Activated CD8-positive, alpha-beta T cell treated with anti-CD3 and anti-CD28 coated beads, Interleukin-2, amount 10 ng/mL, durations not matched to agents 7 days and 5 days (primary cell): ENCODE data around the gene TMPRSS15. TPM values are rescaled to one million over a fixed set of nuclear protein-coding genes. Genes with fewer than 3 reads are reported as not detected.

Experiments
- ATAC-seq: fragments of 150-1000 bp; cut with Tn5 transposase; one replicate; pipeline ENCODE4 v1.10.0; 2021; ENCODE audit warnings: moderate library complexity
- CTCF ChIA-PET: fragments of 350-600 bp; sonication (Branson Sonifier 250); formaldehyde crosslinking; loops from one replicate; lab custom pipeline; 2021; ENCODE audit warnings: antibody characterized with exemption; lab: Charles Lee
- POLR2A ChIA-PET: fragments of 350-600 bp; sonication (Branson Sonifier 250); formaldehyde crosslinking; loops from one replicate; lab custom pipeline; 2021; ENCODE audit warnings: antibody characterized with exemption; lab: Charles Lee
- DNase-seq: peaks from one replicate; pipeline ENCODE4 v3.0.0-alpha.2; 2020
- H3K27ac Mint-ChIP-seq: one replicate; pipeline ENCODE4 v1.8.0; 2021; ENCODE audit warnings: mild to moderate bottlenecking, mixed read lengths
- H3K27me3 Mint-ChIP-seq: one replicate; pipeline ENCODE4 v1.8.0; 2021; ENCODE audit warnings: low read depth, mixed read lengths
- H3K36me3 Mint-ChIP-seq: one replicate; pipeline ENCODE4 v1.8.0; 2021; ENCODE audit warnings: low read depth, mixed read lengths
- H3K4me1 Mint-ChIP-seq: one replicate; pipeline ENCODE4 v1.8.0; 2021; ENCODE audit warnings: low read depth, mixed read lengths
- H3K4me3 Mint-ChIP-seq: one replicate; pipeline ENCODE4 v1.8.0; 2021; ENCODE audit warnings: mild to moderate bottlenecking, mixed read lengths
- H3K9me3 Mint-ChIP-seq: one replicate; pipeline ENCODE4 v1.8.0; 2022; ENCODE audit warnings: mixed read lengths; ENCODE audit not compliant: insufficient read depth
- total RNA-seq, 2 experiments: library from RNA; stranded (reverse); gene quantifications; one replicate each; pipeline ENCODE4 v1.2.3, GENCODE V29; 2021

Gene TMPRSS15
- total RNA-seq, 2 experiments from 2014 or later: not detected

GRCh38 chr21:18265944-18266343, 137.6 kb downstream of the TMPRSS15 start:
- DNase-seq: no peak
- no peak overlapping the region for H3K4me3 Mint-ChIP-seq
- no peak for ATAC-seq
- no peaks in the 10 kb centered on the region for H3K27me3 Mint-ChIP-seq
- ChIA-PET POLR2A (no interaction called here), CTCF (no interaction called here)
- H3K4me1 Mint-ChIP-seq: no peaks in the 10 kb centered on the region
- no peaks in the 10 kb centered on the region for H3K9me3 Mint-ChIP-seq
- no peaks in the 10 kb centered on the region for H3K36me3 Mint-ChIP-seq
- H3K27ac Mint-ChIP-seq: no peak overlapping the region

GRCh38 chr21:18253799-18254198, 149.8 kb downstream of the TMPRSS15 start:
- no peaks in the 10 kb centered on the region for H3K9me3 Mint-ChIP-seq
- ChIA-PET POLR2A (no interaction called here), CTCF (no interaction called here)
- no peaks in the 10 kb centered on the region for H3K4me1 Mint-ChIP-seq
- no peaks in the 10 kb centered on the region for H3K27me3 Mint-ChIP-seq
- no peak for ATAC-seq
- DNase-seq: no peak
- no peaks in the 10 kb centered on the region for H3K36me3 Mint-ChIP-seq
- H3K4me3 Mint-ChIP-seq: no peak overlapping the region
- no peak overlapping the region for H3K27ac Mint-ChIP-seq

GRCh38 chr21:18253221-18253620, 150.4 kb downstream of the TMPRSS15 start:
- no peaks in the 10 kb centered on the region for H3K9me3 Mint-ChIP-seq
- no peak overlapping the region for H3K27ac Mint-ChIP-seq
- ChIA-PET POLR2A (no interaction called here), CTCF (no interaction called here)
- no peak overlapping the region for H3K4me3 Mint-ChIP-seq
- DNase-seq (no peak), ATAC-seq (no peak)
- H3K27me3 Mint-ChIP-seq: no peaks in the 10 kb centered on the region
- no peaks in the 10 kb centered on the region for H3K36me3 Mint-ChIP-seq
- no peaks in the 10 kb centered on the region for H3K4me1 Mint-ChIP-seq

- Mint-ChIP-seq H3K27ac (no peak overlapping the region), H3K36me3 (no peaks in the 10 kb centered on the region), H3K9me3 (no peaks in the 10 kb centered on the region), H3K27me3 (no peaks in the 10 kb centered on the region), H3K4me1 (no peaks in the 10 kb centered on the region), H3K4me3 (no peak overlapping the region)
- CTCF ChIA-PET: no interaction called here
- POLR2A ChIA-PET: no interaction called here
- ATAC-seq (no peak), DNase-seq (no peak)
Measured at GRCh38 chr21:18252680-18253079, 150.9 kb downstream of the TMPRSS15 start.

GRCh38 chr21:18252256-18252655, 151.3 kb downstream of the TMPRSS15 start:
- Mint-ChIP-seq H3K27ac (no peak overlapping the region), H3K9me3 (no peaks in the 10 kb centered on the region), H3K27me3 (no peaks in the 10 kb centered on the region), H3K36me3 (no peaks in the 10 kb centered on the region), H3K4me1 (no peaks in the 10 kb centered on the region), H3K4me3 (no peak overlapping the region)
- DNase-seq (no peak), ATAC-seq (no peak)
- CTCF ChIA-PET: no interaction called here
- POLR2A ChIA-PET: no interaction called here

GRCh38 chr21:18251065-18251464, 152.5 kb downstream of the TMPRSS15 start:
- POLR2A ChIA-PET: no interaction called here
- no peaks in the 10 kb centered on the region for H3K4me1 Mint-ChIP-seq
- DNase-seq: no peak
- CTCF ChIA-PET: no interaction called here
- H3K27me3 Mint-ChIP-seq: peaks cover 3% of the 10 kb centered on the region
- no peak for ATAC-seq
- H3K9me3 Mint-ChIP-seq: no peaks in the 10 kb centered on the region
- no peaks in the 10 kb centered on the region for H3K36me3 Mint-ChIP-seq
- no peak overlapping the region for H3K27ac Mint-ChIP-seq
- H3K4me3 Mint-ChIP-seq: no peak overlapping the region

- Mint-ChIP-seq H3K4me3 (no peak overlapping the region), H3K4me1 (no peaks in the 10 kb centered on the region), H3K36me3 (no peaks in the 10 kb centered on the region), H3K27me3 (peaks cover 14% of the 10 kb centered on the region), H3K27ac (no peak overlapping the region), H3K9me3 (no peaks in the 10 kb centered on the region)
- no peak for DNase-seq
- ATAC-seq: no peak
- POLR2A ChIA-PET: no interaction called here
- CTCF ChIA-PET: no interaction called here
Measured at GRCh38 chr21:18249672-18250071, 153.9 kb downstream of the TMPRSS15 start.

- Mint-ChIP-seq H3K36me3 (no peaks in the 10 kb centered on the region), H3K4me3 (no peak overlapping the region), H3K9me3 (no peaks in the 10 kb centered on the region), H3K27me3 (peaks cover 21% of the 10 kb centered on the region), H3K27ac (no peak overlapping the region), H3K4me1 (no peaks in the 10 kb centered on the region)
- ATAC-seq (no peak), DNase-seq (no peak)
- POLR2A ChIA-PET: no interaction called here
- CTCF ChIA-PET: no interaction called here
Measured at GRCh38 chr21:18248171-18248570, 155.4 kb downstream of the TMPRSS15 start.

- POLR2A ChIA-PET: no interaction called here
- no peaks in the 10 kb centered on the region for H3K4me1 Mint-ChIP-seq
Measured at GRCh38 chr21:18245464-18245967, 158.1 kb downstream of the TMPRSS15 start.

GRCh38 chr21:18244671-18245463, 158.7 kb downstream of the TMPRSS15 start, which contains the start of gene CHODL:
TSS of gene CHODL (plus strand) at chr21:18244833. CDS start at chr21:18245224, 391 bp downstream.
- H3K36me3 Mint-ChIP-seq: no peaks in the 10 kb centered on the region
- CTCF ChIA-PET: no interaction called here
- POLR2A ChIA-PET: no interaction called here
- H3K27ac Mint-ChIP-seq: no peak within 1 kb of the TSS
- H3K4me3 Mint-ChIP-seq: no peak within 1 kb of the TSS
- no peak for ATAC-seq
- H3K4me1 Mint-ChIP-seq: no peaks in the 10 kb centered on the region
- H3K9me3 Mint-ChIP-seq: no peaks in the 10 kb centered on the region
- DNase-seq: no peak
- peaks cover 21% of the 10 kb centered on the region for H3K27me3 Mint-ChIP-seq

More at GRCh38 chr21:18245464-18245967, 158.1 kb downstream of the TMPRSS15 start:
- peaks cover 21% of the 10 kb centered on the region for H3K27me3 Mint-ChIP-seq
- DNase-seq (no peak), ATAC-seq (no peak)
- no peak overlapping the region for H3K27ac Mint-ChIP-seq
- no peaks in the 10 kb centered on the region for H3K36me3 Mint-ChIP-seq
- no peak overlapping the region for H3K4me3 Mint-ChIP-seq
- CTCF ChIA-PET: no interaction called here
- H3K9me3 Mint-ChIP-seq: no peaks in the 10 kb centered on the region

- Mint-ChIP-seq H3K9me3 (no peaks in the 10 kb centered on the region), H3K27ac (no peak overlapping the region), H3K27me3 (no peaks in the 10 kb centered on the region), H3K36me3 (no peaks in the 10 kb centered on the region), H3K4me3 (no peak overlapping the region), H3K4me1 (no peaks in the 10 kb centered on the region)
- ChIA-PET POLR2A (no interaction called here), CTCF (no interaction called here)
- no peak for ATAC-seq
- DNase-seq: no peak
Measured at GRCh38 chr21:18235545-18235944, 168.0 kb downstream of the TMPRSS15 start.

- H3K9me3 Mint-ChIP-seq: no peaks in the 10 kb centered on the region
- no peak overlapping the region for H3K4me3 Mint-ChIP-seq
- ChIA-PET CTCF (no interaction called here), POLR2A (no interaction called here)
- no peaks in the 10 kb centered on the region for H3K36me3 Mint-ChIP-seq
- no peaks in the 10 kb centered on the region for H3K4me1 Mint-ChIP-seq
- no peak for DNase-seq
- H3K27ac Mint-ChIP-seq: no peak overlapping the region
- no peak for ATAC-seq
- no peaks in the 10 kb centered on the region for H3K27me3 Mint-ChIP-seq
Measured at GRCh38 chr21:18228060-18228739, 175.4 kb downstream of the TMPRSS15 start.
